Peyer's patch (tissue), 4 donors: ENCODE measurements around the gene MCUB.

Experiments
- CTCF ChIP-seq, 6 experiments: fragments of 450-650 bp in 4 of 6; fragments of 200-600 bp in 2 of 6; sonication (generic) in 1 of 6; IDR thresholded peaks; one replicate each; pipeline ENCODE4 v1.5.1; 2017 to 2019; ENCODE audit warnings: antibody characterized with exemption in 6 of 6, mild to moderate bottlenecking in 3 of 6, moderate library complexity in 1 of 6
- POLR2A ChIP-seq, 2 donors: fragments of 450-650 bp; IDR thresholded peaks; one replicate each; pipeline ENCODE4 v1.5.1; 2017; ENCODE audit warnings: antibody characterized with exemption in 2 of 2, mild to moderate bottlenecking in 2 of 2, moderate library complexity in 2 of 2

GRCh38 chr4:109721033-109721432 lies 161.0 kb downstream of the MCUB start:
- TF ChIP-seq CTCF (IDR thresholded peaks at IDR 0.05) = no peak
- no peak for TF ChIP-seq POLR2A (IDR thresholded peaks at IDR 0.05)
